ENCODE data around the gene TF.

TF gene

GRCh38 chr3:133838296-133838789 is 92.2 kb downstream of the TF start:
- no peak for FAIRE-seq

- FAIRE-seq = no peak
Observed at GRCh38 chr3:133838916-133839800, 93.0 kb downstream of the TF start.

- no peak for FAIRE-seq
Observed at GRCh38 chr3:133840055-133840737, 94.0 kb downstream of the TF start.

GRCh38 chr3:133840767-133841166 is 94.6 kb downstream of the TF start:
- no peak for FAIRE-seq

GRCh38 chr3:133841196-133841595 is 95.0 kb downstream of the TF start:
- no peak for FAIRE-seq

GRCh38 chr3:133842158-133842557 is 96.0 kb downstream of the TF start:
- no peak for FAIRE-seq

- FAIRE-seq = no peak
Observed at GRCh38 chr3:133843634-133844033, 97.4 kb downstream of the TF start.

- no peak for FAIRE-seq
Observed at GRCh38 chr3:133845127-133845526, 98.9 kb downstream of the TF start.
